NCI-H146 treated with DMSO at 0.1 percent for 48 hours (cell line): ENCODE data around the gene CAMTA1.
"Not testable (repeated sequence)": the region's sequence is repeated elsewhere in the genome, so short reads cannot be mapped to it uniquely, and the experiment has no call there.

Experiments
- DNase-seq: peaks from one replicate; lab custom pipeline; 2025; ENCODE audit not compliant: unreplicated experiment; lab: John Stamatoyannopoulos, UW

Gene CAMTA1

DNA sequence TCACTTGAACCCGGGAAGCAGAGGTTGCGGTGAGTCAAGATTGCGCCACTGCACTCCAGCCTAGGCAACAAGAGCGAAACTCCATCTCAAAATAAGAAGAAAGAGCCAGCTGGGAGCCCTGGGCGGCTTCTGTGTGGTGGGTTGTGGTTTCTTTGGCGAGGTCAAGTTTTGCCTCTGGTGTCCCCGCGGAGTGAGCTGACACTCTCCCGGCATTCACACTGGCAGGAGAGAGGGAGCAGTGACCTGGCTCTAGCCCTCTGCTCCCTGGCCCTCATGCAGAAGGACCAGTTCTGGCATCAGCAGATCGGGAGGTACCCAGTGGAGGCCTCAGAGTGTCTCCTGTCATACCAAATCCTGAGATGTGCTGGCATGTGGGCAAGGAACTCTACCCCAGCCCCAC, 904.8 kb downstream of the CAMTA1 start:
- no peak for DNase-seq

DNA sequence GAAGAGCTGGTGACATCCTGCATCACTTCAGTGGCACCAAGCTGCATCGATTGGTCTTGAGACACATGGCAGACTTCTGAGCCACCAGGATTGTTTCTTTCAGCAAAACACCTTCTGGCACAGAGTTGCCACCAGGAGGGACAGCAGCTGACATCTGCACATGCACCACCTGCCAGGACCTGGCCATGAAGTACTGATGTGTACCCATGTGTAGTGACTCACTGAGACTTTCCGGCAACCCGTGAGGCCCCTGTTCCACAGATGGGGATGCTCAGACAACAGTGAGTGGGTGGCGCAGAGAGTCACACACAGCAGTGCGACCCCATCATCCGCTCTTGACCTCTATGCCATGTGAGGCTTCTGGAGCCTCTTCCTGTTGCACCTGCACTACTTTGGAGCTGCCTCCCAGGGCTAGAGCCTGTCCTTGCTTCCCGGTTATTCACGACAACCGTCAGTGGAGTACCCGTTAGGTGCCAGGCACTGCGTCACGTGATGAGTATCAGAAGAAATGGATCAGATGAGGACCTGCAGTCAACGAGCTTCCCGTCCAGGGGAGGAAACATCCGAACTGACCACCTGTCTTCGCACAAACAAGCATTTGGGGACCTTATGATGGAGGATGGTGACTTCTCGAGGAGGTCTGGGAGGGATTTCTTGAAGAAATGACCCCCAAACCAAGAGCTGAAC, 905.4 kb downstream of the CAMTA1 start:
- DNase-seq = no peak

DNA sequence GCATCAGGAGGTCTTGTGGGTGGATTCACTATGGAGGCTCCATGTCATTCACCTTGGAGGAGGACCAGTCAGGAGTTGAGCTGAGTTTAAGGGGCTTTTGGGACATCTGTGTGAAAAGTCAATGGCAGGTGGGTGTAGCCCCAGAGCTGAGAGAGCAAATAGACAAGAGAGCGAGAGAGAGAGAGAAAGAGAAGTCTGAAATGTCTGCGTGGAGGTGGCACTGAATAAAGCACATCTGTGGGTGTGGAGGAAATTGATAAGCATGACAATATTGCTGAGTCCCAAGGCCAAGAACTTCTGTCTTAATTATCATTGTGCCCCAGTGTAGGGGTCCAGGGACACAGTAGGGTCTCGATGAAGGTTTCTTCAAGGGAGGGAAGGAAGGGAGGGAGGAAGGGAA, 906.3 kb downstream of the CAMTA1 start:
- DNase-seq = no peak

DNA sequence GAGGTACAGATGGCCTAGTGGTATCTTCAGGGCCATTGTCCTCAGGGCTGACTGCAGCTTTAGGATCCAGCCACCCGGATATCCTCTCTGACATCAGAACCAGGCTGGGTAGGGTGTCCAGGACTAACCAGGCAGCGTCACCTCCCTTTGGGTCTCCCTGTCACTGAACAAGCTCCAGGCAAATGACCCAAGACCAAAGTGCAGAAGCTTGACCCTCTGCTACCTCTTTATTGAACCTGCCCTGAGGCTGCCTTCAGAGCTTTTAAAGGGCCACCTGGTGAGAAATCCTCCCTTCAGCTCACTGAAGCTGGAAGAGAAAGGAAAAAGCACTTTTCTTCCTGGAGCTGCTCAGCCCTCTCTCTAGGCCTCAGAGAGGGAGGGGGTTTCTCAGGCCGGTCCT, 906.8 kb downstream of the CAMTA1 start:
- DNase-seq = no peak

DNA sequence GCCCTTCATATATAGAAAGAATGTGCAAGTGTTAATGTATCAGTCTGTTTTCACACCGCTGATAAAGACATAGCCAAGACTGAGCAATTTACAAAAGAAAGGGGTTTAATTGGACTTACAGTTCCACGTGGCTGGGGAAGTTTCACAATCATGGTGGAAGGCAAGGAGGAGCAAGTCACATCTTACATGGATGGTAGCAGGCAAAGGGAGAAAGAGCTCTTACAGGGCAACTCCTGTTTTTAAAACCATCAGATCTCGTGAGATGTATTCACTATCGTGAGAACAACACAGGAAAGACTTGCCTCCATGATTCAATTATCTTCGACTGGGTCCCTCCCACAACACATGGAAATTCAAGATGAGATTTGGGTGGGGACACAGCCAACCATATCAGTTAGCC, 907.8 kb downstream of the CAMTA1 start:
- DNase-seq = not testable (repeated sequence)

DNA sequence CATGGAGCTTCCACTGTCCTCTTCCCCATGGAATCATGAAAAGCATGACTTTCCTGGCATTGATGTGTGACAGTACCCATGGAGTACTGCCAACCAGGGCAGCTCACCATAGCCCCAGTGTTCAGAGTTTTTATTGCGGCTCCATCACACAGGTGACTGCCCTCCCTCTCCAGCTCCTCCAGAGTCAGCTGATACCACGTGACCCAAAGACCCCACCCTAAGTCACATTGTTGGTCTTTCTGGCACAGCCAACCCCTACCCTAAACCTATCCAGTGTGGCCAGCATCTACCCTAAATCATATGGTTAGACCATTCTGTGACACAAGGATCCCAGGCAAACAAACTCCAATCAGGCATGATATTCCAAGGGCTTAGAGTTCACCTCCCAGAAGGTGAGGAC, 908.4 kb downstream of the CAMTA1 start:
- DNase-seq = no peak

DNA sequence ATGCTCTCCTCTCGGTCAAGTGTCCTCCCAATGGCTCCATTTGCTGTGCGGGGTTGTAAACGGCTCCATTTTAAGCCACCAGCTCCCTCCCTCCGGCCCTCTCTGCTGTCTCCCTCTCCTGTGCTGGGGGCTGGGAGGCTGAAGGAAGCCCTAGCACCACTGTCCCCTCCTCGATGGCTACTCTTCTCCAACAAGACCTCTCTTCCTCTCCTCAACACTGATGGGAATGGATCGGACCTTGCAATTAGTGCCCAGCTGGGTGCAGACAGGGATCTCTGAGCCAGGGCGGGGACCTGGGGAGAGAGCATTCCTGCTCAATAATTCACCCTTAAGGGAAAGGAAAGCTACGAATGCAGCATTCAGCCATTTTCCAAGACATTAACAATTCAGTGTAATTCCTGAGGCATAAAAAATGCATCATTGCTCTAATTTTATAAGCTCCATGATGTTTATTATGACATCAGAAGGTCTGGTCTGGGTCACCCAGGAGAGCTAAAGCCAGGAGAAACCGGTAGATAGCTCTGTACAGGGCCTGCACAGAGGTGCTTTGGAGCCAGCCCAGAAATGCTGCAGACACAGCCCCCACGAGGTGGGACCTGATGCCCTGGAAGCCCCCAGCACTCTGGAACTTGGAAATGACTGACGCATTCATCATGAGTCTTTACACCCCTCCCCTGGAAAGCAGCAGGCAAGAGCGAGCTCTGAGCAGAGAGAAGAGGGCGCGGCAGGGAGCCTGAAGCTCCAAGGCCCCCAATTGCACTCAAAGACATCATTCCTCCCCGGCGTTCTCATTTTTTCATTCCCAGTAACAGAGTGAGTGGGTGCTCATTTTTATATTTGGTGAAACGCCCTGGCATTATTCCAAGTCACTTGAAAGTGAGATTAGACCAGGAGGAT, 909.6 kb downstream of the CAMTA1 start:
- DNase-seq = no peak

DNA sequence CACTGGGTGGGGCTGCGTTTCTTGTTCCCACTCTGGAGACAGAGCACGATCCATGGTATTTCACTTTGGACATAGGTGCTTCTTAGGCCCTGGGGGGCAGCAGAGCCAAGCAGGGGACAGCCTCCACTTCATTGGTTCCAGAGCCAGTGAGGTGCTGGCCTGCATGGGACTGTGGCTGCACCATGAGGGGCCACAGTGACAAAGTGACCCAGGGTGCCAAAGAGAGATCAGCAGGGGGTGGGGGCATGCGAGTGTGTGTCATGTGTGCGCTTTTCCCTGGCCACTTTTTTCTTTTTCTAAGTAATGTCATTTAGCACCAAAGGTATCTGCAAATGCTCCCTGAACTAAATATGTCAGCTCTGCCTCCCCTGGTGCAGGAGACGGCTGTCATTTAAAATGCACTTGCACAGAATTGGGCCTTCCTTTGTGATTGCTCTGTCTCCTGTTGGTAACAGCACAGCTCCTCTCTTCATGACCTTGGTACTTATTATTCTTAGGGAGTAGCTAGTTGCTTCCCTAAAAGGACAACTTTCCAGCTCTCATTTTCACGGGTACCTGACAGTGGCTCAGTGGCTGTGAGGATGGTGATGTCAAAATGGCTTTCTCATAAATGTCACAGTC, 910.4 kb downstream of the CAMTA1 start:
- no peak for DNase-seq

DNA sequence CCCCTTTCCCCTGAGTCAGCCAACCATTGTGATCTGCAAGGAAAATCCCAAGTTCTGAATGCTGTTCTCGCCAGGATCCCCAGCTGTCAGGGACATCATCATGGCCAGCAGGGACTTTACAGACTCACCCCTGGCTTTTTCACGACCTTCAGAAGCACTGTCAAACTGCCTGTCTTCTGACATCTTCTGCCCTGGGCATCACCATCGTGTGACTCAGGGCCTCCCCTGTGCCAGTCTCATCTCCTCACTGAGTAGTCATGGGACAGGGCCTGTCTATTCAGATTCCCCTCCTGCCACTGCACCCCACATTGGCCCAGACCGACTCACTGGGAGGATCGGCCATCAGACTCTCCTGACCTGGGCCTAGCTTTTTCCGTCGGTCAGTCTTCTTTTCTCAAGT, 913.4 kb downstream of the CAMTA1 start:
- no peak for DNase-seq

DNA sequence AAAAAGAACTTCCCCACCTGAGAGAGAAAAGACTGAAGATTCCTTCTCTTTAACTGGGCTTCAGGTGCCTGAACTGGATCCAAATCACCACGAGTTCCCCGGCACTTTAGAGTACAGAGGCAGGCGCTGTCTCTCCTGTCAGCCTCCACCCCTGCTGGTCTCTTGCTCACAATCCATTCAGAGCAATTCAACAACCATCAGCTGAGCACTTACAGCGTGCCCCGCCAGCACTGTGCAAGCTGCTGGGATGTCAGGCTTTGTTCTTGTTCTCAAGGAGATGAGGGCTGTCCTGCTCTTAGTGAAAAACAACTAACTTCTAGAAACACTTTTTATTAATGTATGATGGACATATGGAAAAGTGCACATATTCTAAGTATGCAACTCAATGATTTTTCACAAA, 917.1 kb downstream of the CAMTA1 start:
- peak; percentile 35 for DNase-seq

DNA sequence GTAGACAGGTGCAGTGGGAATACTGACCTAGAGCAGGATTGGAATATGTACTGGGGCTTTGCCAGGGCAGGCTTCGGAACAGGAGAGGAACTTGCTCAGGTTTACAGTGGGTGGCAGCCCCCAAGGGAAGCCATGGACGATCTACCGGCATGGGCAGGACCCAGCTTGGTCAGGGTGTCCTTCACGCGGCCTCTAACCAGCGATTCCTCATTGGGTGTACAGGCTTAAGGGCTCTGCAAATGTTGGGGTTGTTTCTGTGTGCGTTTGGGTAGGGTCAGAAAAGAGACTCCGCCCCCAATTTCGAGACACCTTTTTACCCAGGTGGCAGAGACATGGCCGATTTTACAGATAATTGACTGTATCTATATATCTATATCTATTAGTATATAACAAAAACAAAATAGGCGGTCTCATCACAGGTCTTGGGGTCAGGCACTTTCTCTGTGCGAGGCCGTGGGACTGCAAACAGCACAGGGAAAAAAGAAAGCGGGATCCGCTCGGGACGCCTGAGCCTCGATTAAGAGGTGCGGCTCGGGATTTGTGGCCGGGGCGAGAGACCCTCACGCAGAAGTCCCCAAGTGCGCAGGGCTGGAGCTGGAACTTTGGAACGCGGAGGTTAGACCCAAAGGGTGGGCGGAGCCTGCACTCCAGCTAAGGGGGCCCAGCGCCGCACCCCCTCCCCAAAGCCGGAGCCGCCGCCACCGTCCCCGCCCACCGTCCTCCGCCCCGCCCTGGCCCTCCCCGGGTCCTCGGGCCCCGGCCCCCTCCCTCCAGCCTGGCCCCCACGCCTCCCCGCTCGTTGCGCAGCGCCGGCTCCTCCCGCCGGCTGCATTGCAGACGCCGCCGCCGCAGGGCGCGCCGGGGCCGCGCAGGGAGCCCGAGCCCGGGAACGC, 918.3 kb downstream of the CAMTA1 start:
- DNase-seq = peak; percentile 3

DNA sequence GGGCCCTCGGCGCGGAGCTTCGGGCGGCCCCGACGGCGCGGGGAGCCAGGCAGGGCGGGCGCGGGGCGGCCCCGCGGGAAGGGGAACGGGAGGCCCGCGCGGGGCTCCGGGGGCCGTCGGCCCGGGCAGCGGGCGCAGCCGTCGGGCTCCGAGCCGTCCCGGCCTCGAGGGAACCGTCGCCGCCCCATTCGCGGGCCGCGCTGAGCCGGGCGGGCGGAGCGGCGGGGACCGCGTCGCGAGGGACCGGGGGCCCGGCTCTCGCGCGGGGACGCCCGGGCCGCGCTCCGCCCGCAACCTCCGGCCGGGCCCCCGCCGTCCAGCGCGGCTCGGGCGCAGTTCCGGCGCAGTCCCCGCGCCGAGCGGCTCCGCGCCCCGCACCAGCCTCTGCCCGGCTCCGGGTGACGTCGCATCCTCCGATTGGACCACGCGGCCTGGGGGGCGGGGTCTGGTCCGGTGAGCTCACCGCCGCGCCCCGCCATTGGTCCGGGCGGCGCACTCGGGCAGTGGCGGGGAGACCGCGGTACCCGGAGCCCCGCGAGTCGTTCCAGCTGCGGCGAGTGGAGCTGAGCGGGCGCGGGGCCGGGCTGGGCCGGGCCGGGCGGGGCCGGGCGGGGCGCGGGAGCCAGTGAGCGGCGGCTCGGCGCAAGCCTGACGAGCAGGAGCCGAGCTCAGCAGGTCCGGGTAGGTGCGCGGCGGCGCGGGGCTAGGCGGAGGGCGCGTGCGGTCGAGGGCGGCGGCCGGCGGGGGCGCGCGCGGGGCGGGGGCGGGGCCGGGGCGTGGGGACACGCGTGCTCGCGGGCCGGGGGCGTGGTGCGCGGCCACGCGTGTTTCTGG, 919.2 kb downstream of the CAMTA1 start:
- DNase-seq = peak; percentile 51

DNA sequence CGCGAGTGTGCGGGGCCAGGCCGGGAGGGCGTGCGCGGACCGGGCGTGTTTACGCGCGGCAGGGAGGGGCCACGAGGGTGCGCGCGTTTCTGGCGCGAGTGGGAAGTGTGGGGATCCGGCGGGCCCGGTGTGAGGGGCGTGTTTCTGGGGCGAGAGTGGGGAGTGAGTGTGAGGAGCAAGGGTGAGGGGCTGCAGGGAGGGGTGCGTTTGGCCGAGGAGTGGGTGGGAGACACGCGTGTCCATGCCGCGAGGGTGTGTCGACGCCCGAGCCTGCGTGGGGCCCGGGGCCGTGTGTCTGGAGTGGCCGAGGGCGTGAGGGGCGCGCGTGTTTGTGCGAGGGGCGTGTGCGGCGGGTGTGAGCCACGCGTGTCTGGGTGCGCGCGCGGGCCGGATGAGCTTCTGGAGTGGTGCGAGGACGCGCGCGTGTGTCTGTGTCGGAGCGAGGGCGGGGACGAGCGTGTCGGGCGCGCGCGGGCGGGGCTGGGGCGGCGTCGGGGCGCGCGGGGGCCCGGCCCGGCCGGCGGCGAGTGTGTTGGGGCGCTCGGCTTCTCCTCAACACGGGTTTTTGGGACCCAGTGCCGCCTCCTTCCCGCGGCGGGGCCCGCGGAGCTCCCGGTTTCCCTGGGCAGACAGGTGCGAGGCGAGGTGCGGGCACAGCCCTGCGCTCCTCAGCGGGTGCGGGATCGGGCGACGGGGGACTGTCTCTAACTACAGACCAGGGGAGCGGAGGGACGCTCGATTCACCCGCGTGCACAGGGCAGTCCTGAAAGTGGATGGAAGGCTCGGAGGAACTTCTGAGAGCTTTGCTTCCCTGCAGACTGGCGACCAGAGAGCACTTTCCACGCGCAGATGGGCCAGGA, 920.0 kb downstream of the CAMTA1 start:
- no peak for DNase-seq

DNA sequence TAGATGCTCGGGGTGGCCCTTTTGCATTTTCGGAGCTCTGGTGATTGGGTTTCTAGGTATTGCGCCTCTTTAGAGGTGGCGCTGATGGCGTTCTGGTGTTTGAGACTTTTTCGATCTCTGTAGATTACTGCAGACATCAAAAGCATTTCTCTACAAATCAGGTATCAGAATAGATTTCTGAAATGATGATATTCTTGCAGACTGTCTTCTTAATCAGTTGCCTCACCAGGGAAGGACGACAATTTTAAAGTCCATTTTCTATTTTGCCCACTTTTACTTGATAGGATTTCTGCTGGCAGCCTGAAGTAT, 920.6 kb downstream of the CAMTA1 start:
- no peak for DNase-seq

DNA sequence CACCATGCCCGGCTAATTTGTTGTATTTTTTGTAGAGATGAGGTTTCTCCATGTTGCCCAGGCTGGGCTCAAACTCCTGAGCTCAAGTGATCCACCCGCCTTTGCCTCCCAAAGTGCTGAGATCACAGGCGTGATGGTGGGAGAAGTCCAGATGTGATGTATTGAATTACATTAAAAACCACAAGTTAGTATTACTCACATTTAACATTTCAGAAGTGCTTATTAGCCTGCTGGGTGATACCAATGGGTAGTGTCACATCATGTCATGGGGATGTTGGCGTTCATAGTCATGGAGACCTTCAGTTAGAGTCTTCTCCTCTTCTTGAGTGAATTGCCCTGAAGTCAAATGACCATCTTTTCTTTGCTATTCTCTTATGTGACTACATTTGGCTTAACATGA, 922.3 kb downstream of the CAMTA1 start:
- no peak for DNase-seq

DNA sequence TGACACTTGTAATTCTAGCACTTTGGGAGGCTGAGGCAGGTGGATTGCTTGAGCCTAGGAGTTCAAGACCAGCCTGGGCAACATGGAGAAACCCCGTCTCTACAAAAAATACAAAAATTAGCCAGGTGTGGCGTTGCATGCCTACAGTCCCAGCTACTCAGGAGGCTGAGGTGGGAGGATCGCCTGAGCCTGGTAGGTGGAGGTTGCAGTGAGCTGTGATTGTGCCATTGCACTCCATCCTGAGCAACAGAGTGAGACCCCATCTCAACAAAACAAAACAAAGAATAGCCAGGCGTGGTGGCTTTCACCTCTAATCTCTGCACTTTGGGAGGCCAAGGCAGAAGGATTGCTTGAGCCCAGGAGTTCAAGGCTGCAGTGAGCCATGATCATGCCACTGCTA, 922.8 kb downstream of the CAMTA1 start:
- DNase-seq = not testable (repeated sequence)

DNA sequence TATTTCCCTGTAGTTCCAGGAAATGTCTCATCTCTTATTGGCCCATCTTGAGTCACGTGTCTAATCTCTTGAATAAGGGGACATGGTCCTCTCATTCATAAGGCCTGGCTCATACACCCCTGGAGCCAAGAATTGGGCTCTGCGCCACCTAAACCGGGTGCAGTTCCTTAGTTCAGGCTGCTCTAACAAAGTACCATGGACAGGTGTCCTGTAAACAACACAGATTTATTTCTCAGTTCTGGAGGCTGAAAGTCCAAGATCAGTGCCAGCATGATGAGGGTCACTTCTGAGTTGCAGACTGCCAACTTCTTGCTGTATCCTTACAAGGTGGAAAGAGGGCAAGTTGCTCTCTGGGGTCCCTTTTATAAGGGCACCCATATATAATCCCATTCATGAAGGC, 925.6 kb downstream of the CAMTA1 start:
- no peak for DNase-seq

DNA sequence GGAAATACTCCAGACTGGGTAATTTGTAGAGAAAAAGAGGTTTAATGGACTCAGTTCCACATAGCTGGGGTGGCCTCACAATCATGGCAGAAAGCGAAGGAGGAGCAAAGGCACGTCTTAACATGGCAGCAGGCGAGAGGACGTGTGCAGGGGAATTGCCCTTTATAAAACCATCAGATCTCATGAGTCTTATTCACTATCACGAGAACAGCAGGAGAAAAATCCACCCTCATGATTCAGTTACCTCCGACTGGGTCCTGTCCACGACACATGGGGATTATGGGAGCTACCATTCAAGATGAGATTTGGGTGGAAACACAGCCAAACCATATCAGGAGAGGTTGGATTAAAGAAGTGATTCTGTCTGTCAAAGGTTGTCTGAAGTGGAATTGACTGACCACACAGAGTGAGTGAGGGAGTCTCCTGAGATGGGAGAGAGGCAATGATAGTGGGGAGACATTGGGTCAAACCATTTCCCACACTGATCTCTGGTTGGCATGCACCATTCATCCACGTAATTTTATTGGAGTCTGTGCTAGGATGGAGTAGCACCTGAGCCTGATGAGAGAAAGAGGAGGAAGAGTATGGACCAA, 927.6 kb downstream of the CAMTA1 start:
- DNase-seq = no peak

DNA sequence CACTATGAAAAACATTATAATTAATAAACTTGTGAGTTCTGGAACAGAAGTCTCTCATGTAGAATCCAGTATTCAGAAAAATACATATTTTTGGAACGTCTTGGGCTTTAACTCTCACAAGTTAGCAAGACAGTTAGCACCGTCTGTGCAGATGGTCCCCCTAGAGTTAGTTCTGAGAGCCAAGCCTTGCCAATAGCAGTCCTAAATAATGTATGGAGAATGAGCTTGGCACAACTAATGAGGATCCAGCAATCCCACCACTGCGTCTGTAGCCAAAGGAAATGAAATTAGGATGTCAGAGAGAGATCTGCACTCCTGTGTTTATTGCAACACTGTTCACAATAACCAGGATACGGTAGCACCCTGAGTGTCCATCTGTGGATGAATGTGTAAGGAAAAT, 931.3 kb downstream of the CAMTA1 start:
- no peak for DNase-seq
